ENCODE data around the gene MSH2.
"Not testable (repeated sequence)": the region's sequence is repeated elsewhere in the genome, so short reads cannot be mapped to it uniquely, and the experiment has no call there.

MSH2 gene

GRCh38 chr2:47485751-47486300 lies 82.9 kb downstream of the MSH2 start:
- DNase-seq, result no peak

GRCh38 chr2:47486841-47487497 lies 84.0 kb downstream of the MSH2 start:
- DNase-seq, result peak; percentile 76

GRCh38 chr2:47487498-47487875 lies 84.5 kb downstream of the MSH2 start:
- no peak for DNase-seq

GRCh38 chr2:47488870-47489584 lies 86.1 kb downstream of the MSH2 start:
- DNase-seq, result no peak

GRCh38 chr2:47490406-47490805 lies 87.5 kb downstream of the MSH2 start:
- no peak for DNase-seq

GRCh38 chr2:47493317-47494035 lies 90.5 kb downstream of the MSH2 start:
- no peak for DNase-seq

GRCh38 chr2:47494267-47495130 lies 91.5 kb downstream of the MSH2 start:
- no peak for DNase-seq

GRCh38 chr2:47497843-47498460 lies 95.0 kb downstream of the MSH2 start:
- DNase-seq, result no peak

- no peak for DNase-seq
These were observed 96.1 kb downstream of the MSH2 start for GRCh38 chr2:47499093-47499492.

- DNase-seq, result no peak
These were observed 96.8 kb downstream of the MSH2 start for GRCh38 chr2:47499621-47500309.

- DNase-seq, result no peak
These were observed 98.6 kb downstream of the MSH2 start for GRCh38 chr2:47501374-47502200.

- DNase-seq, result not testable (repeated sequence)
These were observed 99.5 kb downstream of the MSH2 start for GRCh38 chr2:47502498-47502897.

GRCh38 chr2:47503481-47504070 lies 100.6 kb downstream of the MSH2 start:
- no peak for DNase-seq

- no peak for DNase-seq
These were observed 101.3 kb downstream of the MSH2 start for GRCh38 chr2:47504174-47504810.

GRCh38 chr2:47506024-47506423 lies 103.1 kb downstream of the MSH2 start:
- DNase-seq, result no peak

- no peak for DNase-seq
These were observed 103.5 kb downstream of the MSH2 start for GRCh38 chr2:47506436-47506835.

- no peak for DNase-seq
These were observed 105.1 kb downstream of the MSH2 start for GRCh38 chr2:47508080-47508479.

- DNase-seq, result no peak
These were observed 105.7 kb downstream of the MSH2 start for GRCh38 chr2:47508641-47509040.

- DNase-seq, result no peak
These were observed 106.3 kb downstream of the MSH2 start for GRCh38 chr2:47509250-47509649.

Measured in inflammatory macrophage treated with lipopolysaccharide for 4 hours (primary cell).